NCI-H2029 (cell line): ENCODE measurements around the gene CARD11.

ENCODE experiments used
- DNase-seq: peaks from one replicate; lab custom pipeline; 2025; lab: John Stamatoyannopoulos, UW

CARD11 gene

DNA sequence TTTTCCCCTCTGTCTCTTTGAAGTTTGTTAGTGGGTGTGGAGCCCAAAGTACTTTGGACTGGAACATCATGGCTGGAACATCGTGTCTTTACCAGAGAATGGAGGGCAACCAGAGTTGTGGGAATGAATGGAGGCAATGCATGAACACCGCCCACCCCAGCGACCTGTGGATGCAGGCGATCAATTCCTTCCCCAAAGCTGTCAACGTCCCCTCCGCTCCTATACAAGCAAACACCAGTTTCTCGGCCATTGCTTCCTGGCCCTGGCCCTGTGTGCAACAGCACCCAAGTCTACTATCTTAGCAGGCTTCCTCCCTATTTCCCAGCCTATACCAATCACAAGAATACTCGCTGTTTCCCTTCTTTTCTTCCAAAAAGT lies 62.6 kb downstream of the CARD11 start:
- no peak for DNase-seq

DNA sequence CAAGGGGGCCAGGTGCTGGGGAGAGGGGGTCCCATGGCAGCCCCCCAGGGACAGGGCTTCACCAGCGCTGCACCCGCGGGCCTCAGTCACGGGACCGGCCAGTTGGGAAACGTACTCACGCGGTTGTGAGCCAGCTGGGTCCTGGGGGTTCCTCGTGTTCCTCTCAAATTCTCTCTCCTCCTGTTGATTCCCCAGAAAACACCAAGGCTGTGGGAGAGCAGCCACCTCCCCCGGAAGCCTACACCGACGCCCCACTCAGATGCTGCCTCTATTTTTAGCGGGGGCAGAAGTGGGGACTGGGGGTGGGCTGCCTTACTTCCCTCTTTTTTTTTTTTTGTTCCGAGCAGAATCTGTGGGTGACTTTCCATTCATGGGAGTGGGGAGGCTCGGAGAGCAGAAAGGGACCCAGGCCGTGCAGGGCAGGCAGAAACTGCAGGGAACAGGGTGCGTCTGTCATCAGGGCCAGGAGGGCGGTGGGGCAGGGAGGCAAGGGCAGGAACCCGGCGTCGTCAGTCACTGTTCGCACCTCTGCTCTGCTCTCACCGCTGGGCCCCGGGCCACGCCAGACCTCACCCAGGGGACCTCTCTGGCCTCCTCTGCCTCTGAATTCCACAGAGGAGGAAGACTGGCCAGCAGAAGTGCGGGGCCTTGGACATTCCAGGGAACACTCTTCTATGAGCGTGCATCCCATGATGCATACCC lies 63.1 kb downstream of the CARD11 start:
- no peak for DNase-seq

DNA sequence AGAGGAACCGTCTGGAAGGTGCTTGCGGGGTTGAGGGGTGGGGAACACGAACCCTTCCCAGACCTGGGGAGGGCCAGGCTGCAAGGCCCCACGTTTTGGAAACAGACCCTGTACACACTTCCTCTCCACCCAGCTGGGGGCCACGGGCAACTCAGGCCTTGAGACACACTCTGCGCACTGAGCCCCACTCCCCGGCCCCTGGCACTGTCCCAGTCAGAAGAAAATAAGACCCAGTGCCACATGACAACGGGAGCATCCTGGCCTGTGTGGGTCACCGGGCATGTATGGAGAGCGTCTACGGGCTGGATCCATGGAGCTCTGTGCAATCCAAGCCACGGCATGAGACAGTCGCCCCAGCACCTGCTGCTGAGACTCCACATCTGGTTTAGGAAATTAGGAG lies 63.7 kb downstream of the CARD11 start:
- DNase-seq = no peak

DNA sequence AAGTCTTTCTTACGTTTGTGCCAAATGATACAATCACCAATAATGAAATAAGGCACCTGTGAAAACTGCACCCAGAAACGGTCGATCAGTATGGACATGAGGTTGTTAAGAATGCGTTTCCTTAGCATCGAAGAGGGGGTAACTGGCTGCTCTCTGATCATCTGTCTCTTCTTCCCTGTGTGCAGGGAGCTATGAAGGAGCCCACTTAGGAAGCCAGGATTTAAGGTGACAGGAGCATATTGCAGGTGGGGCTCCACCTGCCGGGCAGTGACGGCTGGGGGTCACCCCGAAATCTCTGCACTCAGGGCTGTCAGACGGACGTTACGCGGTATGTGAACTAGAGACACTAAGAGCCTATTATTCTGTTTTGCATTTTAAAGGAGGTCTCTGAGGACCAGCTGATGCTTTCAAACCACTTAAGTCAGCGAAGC lies 64.5 kb downstream of the CARD11 start:
- no peak for DNase-seq

DNA sequence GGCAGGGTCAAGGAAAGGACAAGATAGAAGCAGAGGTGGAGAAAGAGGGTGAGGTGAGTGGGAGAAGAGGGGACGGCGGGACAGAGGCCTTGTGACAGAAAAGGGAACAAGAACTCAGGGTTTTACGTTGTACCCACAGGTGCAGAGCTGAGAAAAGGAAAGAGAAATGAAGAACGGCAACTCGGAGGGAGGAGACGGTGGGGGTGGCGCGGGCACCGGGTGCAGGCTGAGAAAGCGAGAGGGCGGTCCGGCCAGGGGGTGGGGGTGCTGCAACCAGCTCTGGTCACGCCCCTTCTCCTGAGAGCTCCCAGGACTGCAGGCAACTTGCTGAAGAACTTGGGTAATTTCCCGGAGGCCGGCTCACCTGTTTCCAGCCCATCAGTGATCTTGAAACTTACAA lies 65.3 kb downstream of the CARD11 start:
- no peak for DNase-seq

DNA sequence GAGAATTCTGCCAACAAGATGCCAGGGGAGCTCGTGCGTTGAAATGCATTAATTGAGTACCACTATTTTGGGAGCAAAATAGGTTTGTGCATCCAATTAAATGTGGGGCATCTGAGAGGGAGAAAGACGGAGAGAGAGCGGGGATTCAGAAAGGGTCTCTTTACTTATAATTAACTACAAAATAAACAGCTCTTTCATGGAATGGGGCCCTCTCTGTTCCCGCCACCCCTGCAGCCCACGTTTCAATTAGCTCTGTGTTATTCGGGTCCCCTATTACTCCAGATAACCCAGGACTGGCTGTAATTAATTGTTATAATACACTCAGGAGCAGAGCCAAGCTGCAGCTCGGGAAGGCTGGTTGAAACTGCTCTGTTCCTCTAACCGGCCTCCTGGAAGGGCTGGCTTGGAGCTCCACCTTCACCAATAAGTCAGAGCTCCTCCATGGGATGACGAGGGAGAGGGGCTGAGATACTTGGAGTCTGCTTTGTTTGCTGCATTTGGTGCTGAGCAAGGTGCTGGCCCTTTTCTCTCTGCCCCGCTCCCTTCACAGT lies 67.8 kb downstream of the CARD11 start:
- DNase-seq = no peak

DNA sequence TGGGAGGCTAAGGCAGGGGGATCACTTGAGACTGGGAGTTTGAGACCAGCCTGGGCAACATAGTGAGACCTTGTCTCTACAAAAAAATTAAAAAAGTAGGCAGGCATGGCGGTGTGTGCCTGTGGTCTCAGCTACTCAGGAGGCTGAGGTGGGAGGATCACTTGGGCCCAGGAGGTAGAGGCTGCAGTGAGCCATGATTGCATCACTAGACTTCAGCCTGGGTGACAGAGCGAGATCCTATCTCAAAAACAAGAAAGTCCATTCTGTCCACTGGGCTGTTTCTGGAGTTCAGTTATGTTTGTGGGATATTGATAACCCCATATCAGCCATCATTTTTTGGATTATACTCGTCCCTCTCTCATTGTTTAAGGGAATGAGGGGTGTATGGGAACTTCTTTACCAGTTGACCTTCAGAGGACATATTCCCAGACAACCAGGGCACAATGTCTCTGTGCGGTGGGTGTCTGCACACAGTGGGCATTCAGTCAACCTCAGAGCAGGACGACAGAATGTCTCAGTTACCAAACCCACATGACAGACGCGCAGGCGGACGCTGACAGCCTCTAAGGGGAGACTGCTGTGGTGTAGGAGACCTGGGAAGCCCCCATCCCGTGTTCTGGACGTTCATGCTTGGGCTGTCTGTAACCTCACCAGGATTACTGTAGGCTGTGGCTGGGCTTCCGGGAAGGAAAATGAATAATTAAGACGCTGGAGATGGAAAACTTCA lies 69.4 kb downstream of the CARD11 start:
- no peak for DNase-seq

DNA sequence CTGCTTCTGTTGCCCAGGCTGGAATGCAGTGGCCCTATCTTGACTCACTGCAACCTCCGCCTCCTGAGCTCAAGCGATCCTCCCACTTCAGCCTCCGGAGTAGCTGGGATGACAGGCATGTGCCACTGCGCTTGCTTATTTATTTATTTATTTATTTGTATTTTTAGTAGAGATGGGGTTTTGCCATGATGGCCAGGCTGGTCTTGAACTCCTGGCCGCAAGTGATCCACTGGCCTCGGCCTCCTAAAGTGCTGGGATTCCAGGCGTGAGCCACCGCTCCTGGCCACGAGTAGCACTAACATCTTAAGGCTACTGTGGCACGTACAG lies 70.9 kb downstream of the CARD11 start:
- no peak for DNase-seq

DNA sequence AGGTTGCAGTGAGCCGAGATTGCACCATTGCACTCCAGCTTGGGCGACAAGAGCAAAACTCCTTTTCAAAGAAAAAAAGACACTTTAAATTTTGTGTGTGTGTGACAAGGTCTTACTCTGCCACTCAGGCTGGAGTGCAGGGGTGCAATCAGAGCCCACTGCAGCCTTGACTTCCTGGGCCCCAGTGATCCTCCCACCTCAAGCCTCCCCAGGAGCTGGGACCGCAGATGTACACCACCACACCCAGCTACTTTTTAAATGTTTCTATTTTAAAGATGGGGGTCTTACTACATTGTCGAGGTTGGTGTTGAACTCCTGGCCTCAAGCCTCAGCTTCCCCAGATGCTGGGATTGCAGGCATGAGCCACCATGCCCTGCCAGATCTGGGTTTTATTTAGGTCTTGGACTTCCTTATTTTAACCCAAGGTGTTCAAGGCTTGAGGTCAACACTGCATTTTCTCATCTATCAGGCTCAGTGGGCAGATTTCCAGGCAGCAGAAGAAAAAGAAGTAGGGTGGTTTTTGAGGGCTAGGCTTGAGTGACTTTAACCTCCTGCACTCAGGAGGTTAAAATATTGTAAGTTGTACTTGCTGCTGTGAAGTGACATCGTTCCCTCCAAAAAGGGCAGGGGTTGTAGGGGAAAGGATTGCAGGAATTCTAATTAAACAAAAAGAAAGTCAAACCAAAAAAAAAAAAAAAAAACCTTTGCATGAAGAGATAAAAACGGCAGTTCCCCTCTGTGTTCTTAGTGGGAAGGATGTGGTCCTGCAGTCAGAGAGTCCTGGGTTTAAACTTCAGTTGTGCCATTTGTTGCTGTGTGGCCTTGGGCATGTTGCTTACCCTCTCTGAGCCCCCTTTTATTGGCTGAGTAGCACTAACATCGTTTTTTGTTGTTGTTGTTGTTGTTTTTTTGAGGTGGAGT lies 71.5 kb downstream of the CARD11 start:
- no peak for DNase-seq

DNA sequence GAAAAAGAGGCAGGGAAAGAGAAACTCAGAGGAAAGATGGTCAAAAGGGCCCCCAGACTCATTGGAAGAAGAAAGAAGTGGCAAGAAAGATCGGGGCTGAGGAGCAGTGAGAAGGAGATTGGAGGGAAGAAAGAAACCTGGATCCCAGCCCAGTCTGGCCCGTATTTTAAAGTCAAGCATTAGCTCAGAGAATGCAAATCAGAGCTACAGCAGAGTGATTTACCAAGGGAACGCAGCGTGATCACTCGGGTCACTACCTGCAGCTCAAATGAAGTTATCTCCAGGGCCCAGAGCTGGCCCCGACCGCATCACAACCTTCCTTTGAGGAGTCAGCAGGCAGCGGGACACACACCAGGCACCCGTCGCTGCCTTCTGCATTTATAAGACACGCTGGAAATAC lies 72.8 kb downstream of the CARD11 start:
- no peak for DNase-seq

DNA sequence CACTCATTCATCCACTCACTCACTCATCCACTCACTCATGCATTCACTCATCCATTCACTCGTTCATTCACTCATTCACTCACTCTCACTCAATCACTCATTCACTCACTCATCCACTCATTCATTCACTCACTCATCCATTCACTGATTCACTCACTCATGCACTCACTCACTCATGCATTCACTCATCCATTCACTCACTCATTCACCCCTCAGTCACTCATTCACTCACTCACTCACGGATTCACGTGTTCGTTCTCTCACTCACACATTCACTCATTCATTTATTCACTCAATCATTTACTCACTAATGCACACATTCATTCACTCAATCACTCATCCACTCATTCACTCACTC lies 73.4 kb downstream of the CARD11 start:
- DNase-seq = no peak

DNA sequence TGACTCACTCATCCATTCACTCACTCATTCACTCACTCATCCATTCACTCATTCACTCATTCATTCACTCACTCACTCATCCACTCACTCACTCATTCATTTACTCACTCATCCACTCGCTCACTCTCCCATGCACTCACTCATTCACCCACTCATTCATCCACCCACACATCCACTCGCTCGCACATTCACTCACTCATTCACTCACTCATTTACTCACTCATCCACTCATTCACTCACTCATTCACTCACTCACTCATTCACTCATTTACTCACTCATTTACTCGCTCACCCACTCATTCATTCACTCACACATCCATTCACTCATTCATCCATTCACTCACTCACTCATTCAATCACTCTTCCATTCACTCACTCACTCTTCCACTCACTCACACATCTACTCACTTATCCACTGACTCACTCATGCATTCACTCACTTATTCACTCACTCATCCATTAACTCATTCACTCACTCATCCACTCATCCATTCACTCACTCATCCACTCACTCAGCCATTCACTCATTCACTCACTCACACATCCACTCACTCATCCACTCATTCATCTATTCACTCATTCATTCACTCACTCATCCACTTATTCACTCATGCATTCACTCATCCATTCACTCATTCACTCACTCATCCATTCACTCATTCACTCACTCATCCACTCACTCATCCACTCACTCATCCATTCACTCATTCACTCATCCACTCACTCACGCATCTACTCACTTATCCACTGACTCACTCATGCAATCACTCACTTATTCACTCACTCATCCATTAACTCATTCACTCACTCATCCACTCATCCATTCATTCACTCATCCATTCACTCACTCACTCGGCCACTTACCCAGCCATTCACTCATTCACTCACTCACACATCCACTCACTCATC lies 74.0 kb downstream of the CARD11 start:
- no peak for DNase-seq

DNA sequence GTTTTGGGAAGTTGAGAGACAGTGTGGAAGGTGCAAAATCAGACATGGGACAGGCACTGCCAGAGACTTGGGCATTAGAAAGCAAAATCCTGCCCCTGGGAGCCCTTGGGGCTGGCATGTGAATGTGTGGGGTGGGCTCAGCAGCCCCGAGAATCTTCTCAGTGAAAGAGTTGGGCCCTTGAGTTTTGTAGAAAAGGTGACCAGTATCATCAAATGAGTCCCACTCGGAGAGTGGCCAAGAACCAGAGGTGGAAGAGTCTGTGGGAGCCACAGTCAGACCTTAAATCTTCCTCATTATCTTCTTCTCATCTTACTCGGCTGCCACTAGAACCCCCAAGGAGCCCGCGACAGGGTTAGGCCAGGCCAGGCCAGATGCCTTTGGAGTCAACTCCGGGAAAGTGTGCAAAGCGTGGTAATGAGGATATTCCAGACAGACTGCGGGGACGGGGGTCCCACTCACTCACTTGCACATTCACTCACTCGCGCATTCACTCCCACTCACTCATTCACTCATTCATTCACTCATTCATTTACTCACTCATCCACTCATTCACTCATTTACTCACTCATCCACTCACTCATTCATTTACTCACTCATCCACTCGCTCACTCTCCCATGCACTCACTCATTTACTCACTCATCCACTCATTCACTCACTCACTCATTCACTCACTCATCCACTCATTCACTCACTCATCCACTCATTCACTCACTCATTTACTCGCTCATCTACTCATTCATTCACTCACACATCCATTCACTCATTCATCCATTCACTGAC lies 74.9 kb downstream of the CARD11 start:
- DNase-seq = no peak

DNA sequence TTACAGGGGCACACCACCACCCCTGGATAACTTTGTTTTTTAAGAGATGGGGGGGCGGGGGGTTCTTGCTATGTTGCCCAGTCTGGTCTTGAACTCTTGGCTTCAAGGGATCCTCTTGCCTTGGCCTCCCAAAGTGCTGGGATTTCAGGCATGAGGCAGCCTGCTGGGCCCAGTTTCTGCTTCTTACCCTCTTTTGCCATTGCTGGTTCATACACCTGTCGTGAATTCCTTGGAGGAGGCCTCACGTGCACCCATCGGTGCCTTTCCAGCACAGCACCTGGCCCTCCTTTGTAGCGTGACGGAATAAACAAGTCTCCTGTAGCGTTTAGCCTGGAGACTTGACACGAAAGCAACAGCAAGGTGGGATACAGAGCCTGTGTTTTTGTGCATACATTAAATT lies 75.5 kb downstream of the CARD11 start:
- DNase-seq = no peak

DNA sequence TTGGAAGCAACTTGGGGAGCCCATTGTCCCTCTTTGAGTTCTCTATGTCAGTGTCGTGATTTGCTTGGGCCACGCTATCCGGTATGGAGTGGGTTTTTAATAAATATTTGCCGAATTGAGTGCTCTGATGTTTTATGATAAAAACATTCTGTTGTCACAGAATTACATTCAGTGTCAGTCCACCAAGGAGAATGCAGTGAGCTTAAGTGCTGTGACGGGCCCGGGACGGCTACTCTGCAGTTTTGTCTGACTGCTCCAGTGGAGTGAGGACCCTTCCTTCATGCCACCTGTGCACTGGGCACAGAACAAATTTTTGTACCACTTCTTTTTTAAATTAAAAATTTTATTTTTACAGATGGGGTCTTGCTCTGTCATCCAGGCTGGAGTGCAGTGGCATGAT lies 76.0 kb downstream of the CARD11 start:
- DNase-seq = no peak

DNA sequence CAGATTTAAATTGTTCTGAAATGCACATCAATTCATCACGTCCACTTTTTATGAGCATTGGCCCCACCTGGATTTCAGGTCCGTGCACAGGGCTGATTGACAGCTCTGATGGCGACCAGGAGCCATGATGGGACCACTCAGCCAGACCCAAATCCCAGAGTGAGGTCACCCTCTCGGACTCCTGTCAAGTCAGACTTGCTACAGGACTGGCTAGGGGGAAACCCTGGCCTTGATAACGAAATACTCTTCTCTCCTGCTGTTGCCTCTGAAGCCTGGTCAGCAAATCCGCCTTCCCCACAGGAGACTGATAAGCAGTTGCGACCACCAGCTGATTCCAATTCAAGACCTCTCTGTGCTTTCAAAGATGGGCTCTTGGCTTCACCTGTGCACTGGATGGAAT lies 76.4 kb downstream of the CARD11 start:
- no peak for DNase-seq

DNA sequence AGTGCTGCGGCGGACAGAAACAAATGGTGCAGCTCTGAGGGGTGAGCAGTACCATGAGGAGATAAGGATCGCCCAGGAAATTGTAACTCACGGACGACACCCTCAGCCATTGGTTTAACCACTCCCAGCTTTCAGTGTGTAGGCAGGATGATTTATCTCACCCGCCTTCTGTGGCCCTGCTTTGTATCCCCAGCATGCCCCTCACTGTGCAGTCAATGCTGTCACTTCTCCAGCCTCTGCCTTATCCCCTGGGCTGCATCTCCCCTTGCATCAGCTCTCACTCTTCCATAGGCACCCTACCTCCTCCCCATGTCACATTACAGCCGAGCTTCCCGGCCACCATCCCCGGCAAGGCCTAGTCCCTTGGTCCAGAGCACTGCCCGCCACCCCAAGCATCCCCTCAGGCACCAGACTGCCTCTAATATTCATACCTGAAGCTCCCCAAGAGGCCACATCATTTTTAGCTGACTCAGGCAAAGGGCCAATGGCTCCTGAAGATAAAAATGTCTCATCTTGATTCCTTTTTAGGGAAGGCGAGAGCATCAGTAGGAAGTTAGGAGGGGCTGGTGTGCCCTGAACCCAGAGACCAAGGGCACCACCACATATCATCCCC lies 77.1 kb downstream of the CARD11 start:
- DNase-seq = no peak

DNA sequence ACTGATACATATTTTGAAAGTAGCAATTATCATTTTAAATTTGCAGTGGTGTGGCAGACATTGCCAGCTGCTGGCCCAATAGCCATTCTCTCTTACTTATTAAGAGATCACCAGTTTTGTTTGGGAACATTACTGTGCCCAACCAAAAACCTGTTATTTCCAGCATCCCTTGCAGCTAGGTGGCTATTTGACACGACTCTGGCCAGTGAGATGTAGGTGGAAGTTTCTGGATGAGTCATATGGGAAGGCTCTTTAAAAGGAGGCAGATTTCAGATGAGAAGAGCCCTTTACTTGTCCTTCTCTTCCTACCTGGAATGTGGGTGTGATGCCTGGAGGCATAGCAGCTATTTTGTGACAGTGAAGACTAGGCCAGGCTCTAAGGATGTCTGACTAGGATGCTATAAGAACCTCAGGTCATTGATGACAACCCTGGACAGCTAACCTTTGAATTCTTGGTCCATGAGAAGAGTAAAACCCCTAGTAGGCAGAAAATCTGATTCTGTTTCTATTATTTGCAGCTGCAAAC lies 77.9 kb downstream of the CARD11 start:
- no peak for DNase-seq

DNA sequence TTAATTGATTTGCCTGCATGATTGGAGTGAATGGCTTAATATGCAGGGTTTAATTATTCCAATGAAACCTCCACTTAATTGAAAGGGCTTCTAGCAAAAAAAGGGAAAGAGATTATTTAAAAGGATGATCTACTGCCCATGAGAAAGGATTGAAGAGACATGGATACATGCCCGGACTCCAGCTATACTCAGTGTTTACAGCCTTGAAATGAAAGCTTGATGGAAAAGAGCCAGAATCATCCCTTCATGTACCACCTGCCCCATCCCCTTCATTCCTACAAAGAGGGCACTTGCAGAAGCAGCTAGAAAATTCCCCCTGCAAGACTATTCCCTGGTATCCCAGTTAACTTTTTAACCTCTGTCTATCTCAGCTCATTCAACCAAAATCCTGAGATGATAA lies 78.4 kb downstream of the CARD11 start:
- no peak for DNase-seq

DNA sequence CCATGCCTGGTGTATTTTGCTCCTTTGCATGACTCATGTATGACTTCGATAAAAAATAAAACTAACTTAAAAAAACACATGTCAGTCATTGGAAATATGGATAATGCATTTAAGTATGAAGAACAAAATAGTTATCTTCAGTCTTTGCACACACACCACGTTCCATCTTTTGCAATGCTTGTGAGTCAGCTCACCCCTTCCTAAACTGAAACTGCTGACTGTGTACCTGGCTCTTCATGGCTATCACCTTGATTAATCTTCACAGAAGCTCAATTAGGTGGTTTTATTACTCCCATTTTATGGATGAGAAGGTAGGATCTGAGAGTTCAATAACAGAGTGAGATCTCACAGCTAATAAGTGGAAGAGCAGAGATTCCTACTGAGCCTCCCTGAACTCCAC lies 79.5 kb downstream of the CARD11 start:
- DNase-seq = no peak
